HPDE6-E6E7 (cell line): ENCODE data around the gene TRIM5.
"Not testable (repeated sequence)": the region's sequence is repeated elsewhere in the genome, so short reads cannot be mapped to it uniquely, and the experiment has no call there.

Experiments
- DNase-seq: peaks from one replicate; pipeline ENCODE4 v3.0.0; 2011; ENCODE audit warnings: missing footprints; ENCODE audit errors: extremely low spot score

Gene TRIM5

GRCh38 chr11:5688482-5688881 lies 3.6 kb upstream of the TRIM5 start:
- DNase-seq, result no peak

- DNase-seq, result no peak
These were observed 1.6 kb upstream of the TRIM5 start for GRCh38 chr11:5686426-5686825.

DNA sequence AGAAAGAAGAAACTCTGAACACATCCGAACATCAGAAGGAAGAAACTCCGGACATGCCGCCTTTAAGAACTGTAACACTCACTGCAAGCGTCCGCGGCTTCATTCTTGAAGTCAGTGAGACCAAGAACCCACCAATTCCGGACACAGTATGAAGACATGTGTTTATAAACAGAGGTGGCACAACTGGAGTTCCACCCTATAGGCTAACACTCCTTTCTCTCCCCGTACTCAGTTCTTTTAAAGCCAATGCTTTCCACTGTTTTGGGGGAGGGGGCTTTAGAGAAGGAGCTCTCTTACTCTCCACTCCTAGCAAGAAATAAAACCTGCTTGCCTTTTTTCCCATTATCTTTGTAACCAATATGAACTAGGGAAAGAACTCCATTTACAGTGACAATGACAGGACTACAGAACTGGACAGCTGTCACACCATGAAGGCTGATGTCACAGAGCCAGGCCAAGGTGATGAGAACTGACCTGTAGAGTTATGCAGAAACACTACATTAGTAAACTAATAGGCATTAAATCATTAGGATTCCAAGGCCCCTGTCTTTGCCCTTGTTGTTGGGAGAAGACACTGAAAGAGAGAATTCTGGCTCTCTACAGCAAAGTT lies 733 bp downstream of the TRIM5 start:
- no peak for DNase-seq

DNA sequence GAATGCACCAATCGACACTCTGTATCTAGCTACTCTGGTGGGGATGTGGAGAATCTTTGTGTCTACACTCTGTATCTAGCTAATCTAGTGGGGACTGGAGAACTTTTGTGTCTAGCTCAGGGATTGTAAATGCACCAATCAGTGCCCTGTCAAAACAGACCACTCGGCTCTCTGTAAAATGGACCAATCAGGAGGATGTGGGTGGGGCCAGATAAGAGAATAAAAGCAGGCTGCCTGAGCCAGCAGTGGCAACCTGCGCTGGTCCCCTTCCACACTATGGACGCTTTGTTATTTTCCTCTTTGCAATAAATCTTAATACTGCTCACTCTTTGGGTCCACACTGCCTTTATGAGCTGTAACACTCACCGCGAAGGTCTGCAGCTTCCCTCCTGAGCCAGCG lies 1.3 kb downstream of the TRIM5 start:
- DNase-seq, result not testable (repeated sequence)

DNA sequence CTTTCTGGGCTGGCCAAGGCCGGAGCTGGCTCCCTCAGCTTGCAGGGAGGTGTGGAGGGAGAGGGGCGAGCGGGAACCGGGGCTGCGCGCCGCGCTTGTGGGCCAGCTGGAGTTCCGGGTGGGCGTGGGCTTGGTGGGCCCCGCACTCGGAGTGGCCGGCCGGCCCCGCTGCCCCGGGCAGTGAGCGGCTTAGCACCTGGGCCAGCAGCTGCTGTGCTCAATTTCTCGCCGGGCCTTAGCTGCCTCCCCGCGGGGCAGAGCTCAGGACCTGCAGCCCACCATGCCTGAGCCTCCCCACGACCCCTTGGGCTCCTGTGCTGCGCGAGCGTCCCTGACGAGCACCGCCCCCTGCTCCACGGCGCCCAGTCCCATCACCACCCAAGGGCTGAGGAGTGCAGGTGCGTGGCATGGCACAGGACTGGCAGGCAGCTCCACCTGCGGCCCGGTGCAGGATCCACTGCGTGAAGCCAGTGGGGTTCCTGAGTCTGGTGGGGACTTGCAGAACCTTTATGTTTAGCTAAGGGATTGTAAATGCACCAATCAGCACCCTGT lies 1.9 kb downstream of the TRIM5 start:
- DNase-seq, result not testable (repeated sequence)

DNA sequence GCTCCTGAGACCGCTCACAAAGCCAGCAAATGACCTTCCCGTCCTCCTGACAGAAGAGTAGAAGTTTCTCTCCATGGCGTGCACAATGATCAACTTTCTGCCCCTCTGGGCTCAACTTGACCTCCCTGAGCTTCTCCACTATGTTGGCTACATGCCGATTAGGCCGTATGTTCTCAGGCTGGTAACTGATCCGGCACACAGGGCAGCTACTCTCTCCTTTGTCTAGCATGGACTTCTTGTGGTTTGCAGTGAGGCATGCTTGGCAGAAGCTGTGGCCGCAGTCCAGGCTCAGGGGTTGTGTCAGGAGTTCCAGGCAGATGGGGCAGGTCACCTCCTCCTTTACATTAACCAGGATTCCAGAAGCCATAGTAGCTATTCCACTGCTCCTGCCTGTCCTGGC lies 5.1 kb downstream of the TRIM5 start:
- DNase-seq, result no peak

GRCh38 chr11:5674391-5674790 lies 10.5 kb downstream of the TRIM5 start:
- DNase-seq, result no peak

GRCh38 chr11:5671831-5672230 lies 13.0 kb downstream of the TRIM5 start:
- no peak for DNase-seq

- DNase-seq, result no peak
These were observed 18.5 kb downstream of the TRIM5 start for GRCh38 chr11:5666402-5666793.

DNA sequence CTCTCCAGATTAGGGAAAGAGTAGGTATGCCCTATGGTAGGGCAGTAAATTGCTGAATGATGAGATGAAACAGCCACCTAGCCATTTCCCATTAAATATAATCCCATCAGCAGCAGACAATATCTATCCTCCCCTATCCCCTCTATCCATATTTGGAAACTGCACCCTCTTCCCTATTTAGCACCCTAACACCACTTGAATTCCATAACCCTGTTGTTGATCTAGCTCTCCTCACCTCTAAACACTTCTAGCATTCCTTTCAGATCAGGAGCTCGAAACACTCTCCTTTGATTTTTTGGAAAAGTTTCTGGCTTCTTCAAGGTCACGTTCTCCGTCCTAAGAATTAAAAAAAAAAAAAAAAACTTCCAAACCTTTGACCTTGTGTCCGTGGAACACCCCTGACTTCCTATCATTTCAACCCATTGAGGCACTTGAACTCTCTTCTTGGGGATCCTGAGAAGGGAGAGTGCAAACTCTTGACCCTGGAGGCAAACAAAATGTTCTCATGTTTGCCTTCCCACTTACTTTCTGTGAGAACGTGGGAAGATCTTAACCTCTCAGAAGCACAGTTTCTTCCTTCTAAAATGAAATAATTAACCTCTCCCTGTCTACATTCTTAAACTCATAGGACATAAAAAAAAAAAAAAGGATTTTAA lies 19.0 kb downstream of the TRIM5 start:
- DNase-seq, result no peak

DNA sequence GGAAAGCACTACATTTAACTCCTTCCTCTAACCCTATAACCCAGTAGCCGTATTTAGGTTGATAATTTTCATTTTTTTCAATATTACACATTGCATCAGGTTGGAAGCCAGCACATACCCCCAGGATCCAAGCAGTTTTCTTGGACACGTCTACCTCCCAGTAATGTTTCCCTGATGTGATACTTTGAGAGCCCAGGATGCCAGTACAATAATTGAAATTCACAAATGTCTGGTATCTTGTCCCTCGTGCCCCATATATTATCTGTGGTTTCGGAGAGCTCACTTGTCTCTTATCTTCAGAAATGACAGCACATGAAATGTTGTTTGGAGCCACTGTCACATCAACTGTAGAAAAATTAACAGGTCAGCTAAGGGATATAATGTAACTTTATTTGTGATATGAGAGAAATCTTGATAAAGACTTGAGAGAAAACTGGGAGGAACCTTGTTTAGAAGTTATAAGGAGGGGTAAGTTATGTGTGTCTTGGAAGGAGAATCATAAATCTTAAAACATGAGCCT lies 19.8 kb downstream of the TRIM5 start:
- DNase-seq, result no peak

GRCh38 chr11:5663511-5663910 lies 21.4 kb downstream of the TRIM5 start:
- no peak for DNase-seq

DNA sequence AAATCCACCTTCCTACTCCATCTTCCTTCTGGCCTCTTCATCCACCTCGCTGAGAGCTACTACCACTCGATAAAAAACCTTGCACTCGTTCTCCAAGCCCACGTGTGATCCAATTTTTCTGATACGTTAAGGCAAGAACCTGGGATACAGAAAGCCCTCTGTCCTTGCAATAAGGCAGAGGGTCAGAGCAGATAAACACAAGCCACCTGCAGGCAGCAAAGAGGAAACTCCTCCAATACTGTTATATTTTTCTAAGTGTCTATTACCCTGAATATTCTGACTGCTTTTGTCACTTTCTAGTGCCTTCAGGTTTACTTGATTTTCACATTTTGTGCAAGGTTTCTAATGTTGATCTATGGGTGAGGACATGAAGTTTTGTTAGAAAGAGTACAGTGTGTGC lies 26.6 kb downstream of the TRIM5 start:
- no peak for DNase-seq

- not testable (repeated sequence) for DNase-seq
These were observed 27.9 kb downstream of the TRIM5 start for GRCh38 chr11:5656956-5657355.

DNA sequence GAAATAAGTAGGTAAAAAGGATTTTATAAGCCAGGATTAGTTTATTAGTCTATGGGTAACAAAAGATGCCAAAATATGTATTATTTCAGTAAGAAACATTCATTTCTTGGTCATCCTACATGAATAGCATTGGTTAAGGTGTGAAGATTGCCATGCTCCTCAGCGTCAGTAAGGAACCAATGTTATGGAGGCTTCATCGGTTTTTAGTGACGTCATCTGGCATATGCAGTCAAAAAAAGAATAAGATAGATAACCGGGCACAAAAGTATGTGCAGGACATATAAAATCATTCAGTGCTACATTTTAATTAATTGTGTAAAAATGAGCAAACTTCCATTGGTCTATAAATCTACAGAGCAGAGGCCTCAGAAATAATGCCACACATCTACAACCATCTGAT lies 29.4 kb downstream of the TRIM5 start:
- no peak for DNase-seq

GRCh38 chr11:5646139-5646538 lies 38.7 kb downstream of the TRIM5 start:
- no peak for DNase-seq

DNA sequence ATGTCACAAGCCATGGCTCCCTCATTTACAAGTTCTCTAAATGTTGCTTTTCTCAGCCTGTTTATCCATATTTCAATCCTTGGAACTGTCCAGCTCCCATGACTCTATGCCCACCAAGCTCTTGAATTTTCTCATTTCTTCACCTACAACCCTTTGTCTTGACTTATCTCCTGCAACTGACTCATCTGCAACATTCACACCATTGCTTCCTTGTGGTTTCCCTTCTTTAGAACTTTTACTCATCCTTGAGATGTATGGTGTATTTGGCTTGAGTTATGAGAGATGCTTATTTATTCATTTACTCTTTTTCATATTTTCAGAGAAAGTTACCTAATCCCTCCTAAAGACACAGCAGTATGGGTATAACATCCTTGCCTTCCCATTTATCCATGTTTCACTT lies 41.3 kb downstream of the TRIM5 start:
- no peak for DNase-seq

GRCh38 chr11:5639953-5640352 lies 44.9 kb downstream of the TRIM5 start:
- DNase-seq, result no peak

DNA sequence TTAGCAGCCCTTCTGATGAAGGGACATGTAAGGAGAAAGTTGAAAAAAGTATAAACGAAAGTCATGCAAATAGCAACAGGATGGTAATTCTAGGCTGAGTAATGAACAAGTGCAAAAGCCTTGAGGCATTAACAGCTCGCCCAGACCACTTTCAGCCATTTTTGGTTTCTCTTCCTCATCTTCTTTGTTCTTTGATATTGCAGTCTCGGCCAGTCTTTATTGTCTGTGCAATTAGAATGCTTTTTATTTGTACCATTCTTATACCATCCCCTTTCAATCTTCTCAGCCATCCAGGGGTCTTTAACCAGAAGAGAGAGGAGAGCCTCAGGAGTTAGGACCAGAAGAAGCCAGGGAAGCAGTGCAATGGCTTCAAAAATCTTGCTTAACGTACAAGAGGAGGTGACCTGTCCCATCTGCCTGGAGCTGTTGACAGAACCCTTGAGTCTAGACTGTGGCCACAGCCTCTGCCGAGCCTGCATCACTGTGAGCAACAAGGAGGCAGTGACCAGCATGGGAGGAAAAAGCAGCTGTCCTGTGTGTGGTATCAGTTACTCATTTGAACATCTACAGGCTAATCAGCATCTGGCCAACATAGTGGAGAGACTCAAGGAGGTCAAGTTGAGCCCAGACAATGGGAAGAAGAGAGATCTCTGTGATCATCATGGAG lies 52.8 kb downstream of the TRIM5 start:
- no peak for DNase-seq

GRCh38 chr11:5631417-5631816 lies 53.5 kb downstream of the TRIM5 start:
- no peak for DNase-seq

DNA sequence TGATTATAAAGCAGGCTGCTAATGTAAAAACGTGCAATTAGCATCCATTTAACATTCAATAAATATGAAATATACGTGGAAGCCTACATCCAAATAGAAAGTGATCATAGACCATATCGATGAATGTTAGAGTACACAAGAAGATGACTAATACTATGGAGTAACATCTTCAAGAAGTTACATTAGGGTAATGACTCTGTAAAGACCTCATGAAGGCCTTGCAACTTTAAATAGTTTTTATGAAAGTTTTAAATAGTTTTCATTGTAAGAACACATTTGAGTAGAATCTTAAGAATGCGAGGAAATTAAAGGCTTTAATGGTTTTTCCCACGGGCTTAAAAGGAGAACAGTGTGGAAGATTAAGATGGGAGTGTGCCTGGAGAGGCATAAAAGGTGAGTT lies 58.7 kb downstream of the TRIM5 start:
- peak; percentile 28 for DNase-seq

- no peak for DNase-seq
These were observed 59.6 kb downstream of the TRIM5 start for GRCh38 chr11:5625281-5625680.
